Lower leg skin (tissue), 3 donors: ENCODE measurements around the gene GPC5.

Source experiments
- POLR2A ChIP-seq, 2 donors: fragments of 450-650 bp; IDR thresholded peaks; one replicate each; pipeline ENCODE4 v1.6.1; 2016 to 2017; ENCODE audit warnings: antibody characterized with exemption in 2 of 2, mild to moderate bottlenecking in 1 of 2, moderate library complexity in 1 of 2
- TF ChIP-seq, protein P1 (sequence below), 3 donors: fragments of 450-650 bp; IDR thresholded peaks; one replicate each; pipeline ENCODE4 v1.5.1; 2016; ENCODE audit warnings: antibody characterized with exemption in 3 of 3, mild to moderate bottlenecking in 3 of 3, moderate library complexity in 2 of 3

DNA sequence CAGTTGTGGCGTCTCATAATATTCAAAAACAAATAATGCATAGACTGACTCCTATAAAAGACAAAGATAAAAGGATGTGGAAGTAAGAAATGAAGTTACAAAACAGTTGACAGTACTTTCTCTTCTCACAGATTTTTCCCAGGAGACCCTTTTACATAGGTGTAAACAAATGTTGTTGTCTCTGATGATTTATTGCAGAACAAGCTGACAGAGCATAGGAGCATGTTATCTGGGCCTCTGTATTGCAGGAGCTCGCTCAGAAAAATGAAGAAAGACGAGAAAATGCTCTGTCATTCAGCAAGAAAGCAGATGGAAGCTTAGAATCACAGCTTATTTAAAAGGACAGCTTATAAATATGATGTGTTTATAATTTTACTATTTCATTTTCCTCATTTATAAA is 1474.6 kb downstream of the GPC5 start:
- TF ChIP-seq, protein P1, sequence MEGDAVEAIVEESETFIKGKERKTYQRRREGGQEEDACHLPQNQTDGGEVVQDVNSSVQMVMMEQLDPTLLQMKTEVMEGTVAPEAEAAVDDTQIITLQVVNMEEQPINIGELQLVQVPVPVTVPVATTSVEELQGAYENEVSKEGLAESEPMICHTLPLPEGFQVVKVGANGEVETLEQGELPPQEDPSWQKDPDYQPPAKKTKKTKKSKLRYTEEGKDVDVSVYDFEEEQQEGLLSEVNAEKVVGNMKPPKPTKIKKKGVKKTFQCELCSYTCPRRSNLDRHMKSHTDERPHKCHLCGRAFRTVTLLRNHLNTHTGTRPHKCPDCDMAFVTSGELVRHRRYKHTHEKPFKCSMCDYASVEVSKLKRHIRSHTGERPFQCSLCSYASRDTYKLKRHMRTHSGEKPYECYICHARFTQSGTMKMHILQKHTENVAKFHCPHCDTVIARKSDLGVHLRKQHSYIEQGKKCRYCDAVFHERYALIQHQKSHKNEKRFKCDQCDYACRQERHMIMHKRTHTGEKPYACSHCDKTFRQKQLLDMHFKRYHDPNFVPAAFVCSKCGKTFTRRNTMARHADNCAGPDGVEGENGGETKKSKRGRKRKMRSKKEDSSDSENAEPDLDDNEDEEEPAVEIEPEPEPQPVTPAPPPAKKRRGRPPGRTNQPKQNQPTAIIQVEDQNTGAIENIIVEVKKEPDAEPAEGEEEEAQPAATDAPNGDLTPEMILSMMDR (IDR thresholded peaks at IDR 0.05) = no peak
- no peak for TF ChIP-seq POLR2A (IDR thresholded peaks at IDR 0.05)
